PFSK-1 (cell line): ENCODE measurements around the gene RNF223.

Experiments used
- FOXP2 ChIP-seq: optimal IDR thresholded peaks from 2 replicates; pipeline ENCODE3; 2011; ENCODE audit warnings: borderline replicate concordance, control low read depth, inconsistent platforms; ENCODE audit not compliant: insufficient read depth; ENCODE audit errors: extremely low read length, extremely low read depth
- POLR2AphosphoS5 ChIP-seq: IDR thresholded peaks from 2 replicates; pipeline ENCODE4 v1.6.1; 2012; ENCODE audit warnings: low read depth, mild to moderate bottlenecking, control low read depth, low read length, moderate library complexity
- SIN3A ChIP-seq: IDR thresholded peaks from 2 replicates; pipeline ENCODE4 v1.6.1; 2012; ENCODE audit warnings: mild to moderate bottlenecking, low read length, moderate library complexity, borderline replicate concordance; ENCODE audit not compliant: insufficient read depth
- TAF1 ChIP-seq: IDR thresholded peaks from 2 replicates; pipeline ENCODE4 v1.6.1; 2012; ENCODE audit warnings: low read length, control low read depth, borderline replicate concordance; ENCODE audit not compliant: insufficient read depth
- TF ChIP-seq, protein P1 (sequence below), 2 experiments: IDR thresholded peaks; 2 replicates each; pipeline versions ENCODE4 v1.6.1 to v1.8.0; 2011 to 2012; ENCODE audit warnings: low read depth in 2 of 2, low read length in 2 of 2, control low read depth in 1 of 2, inconsistent platforms in 1 of 2, mild to moderate bottlenecking in 1 of 2, moderate library complexity in 1 of 2; ENCODE audit not compliant: insufficient read depth in 1 of 2

DNA sequence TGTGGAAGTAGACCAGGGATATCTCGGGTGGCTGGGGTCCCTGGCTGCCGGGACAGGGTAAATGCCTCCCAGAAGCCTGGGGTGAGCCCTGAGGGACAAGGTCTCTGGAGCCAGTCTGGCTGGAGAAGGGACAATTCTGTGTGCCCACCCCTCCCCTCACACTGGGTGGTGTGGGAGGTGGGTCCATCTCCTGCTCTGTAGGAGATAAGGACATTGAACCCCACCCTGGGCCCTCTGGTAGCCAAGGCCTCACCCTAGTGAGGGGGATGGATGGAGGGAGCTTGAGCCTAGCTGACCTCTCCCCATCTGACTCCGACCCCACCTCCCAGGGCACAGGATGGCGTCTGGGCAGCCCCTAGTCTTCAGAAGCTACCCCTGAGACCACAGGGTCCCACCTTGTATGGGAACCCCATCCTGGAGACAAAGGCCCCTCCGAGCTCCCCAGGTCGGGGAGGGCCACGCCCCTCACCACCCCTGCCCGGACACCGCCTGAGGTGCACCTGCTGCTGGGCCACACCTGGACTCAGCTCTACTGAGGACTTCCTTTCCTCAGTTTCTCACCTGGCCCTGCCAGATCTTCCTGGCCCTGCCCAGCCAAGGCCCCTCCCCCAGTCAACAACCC is 49.8 kb downstream of the RNF223 start:
- TF ChIP-seq TAF1 = no peak
- TF ChIP-seq, protein P1, sequence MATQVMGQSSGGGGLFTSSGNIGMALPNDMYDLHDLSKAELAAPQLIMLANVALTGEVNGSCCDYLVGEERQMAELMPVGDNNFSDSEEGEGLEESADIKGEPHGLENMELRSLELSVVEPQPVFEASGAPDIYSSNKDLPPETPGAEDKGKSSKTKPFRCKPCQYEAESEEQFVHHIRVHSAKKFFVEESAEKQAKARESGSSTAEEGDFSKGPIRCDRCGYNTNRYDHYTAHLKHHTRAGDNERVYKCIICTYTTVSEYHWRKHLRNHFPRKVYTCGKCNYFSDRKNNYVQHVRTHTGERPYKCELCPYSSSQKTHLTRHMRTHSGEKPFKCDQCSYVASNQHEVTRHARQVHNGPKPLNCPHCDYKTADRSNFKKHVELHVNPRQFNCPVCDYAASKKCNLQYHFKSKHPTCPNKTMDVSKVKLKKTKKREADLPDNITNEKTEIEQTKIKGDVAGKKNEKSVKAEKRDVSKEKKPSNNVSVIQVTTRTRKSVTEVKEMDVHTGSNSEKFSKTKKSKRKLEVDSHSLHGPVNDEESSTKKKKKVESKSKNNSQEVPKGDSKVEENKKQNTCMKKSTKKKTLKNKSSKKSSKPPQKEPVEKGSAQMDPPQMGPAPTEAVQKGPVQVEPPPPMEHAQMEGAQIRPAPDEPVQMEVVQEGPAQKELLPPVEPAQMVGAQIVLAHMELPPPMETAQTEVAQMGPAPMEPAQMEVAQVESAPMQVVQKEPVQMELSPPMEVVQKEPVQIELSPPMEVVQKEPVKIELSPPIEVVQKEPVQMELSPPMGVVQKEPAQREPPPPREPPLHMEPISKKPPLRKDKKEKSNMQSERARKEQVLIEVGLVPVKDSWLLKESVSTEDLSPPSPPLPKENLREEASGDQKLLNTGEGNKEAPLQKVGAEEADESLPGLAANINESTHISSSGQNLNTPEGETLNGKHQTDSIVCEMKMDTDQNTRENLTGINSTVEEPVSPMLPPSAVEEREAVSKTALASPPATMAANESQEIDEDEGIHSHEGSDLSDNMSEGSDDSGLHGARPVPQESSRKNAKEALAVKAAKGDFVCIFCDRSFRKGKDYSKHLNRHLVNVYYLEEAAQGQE (IDR thresholded peaks at IDR 0.05; ENCODE audit: insufficient read depth in 1 of 2, low read depth in 2 of 2, low read length in 2 of 2) = no peak
- no peak for TF ChIP-seq POLR2AphosphoS5
- no peak for TF ChIP-seq FOXP2
- TF ChIP-seq SIN3A = no peak
